Left lung (tissue), 10 donors: ENCODE data around the gene KCTD14. TPM values are rescaled to one million over a fixed set of nuclear protein-coding genes. Genes with fewer than 3 reads are reported as not detected.
"Not testable (repeated sequence)": the region's sequence is repeated elsewhere in the genome, so short reads cannot be mapped to it uniquely, and the experiment has no call there.

ENCODE experiments used
- ATAC-seq: fragments of 200-7000 bp; cut with Tn5 transposase; one replicate; pipeline ENCODE4 v1.9.1; 2020; ENCODE audit warnings: moderate library complexity
- DNase-seq, 4 donors: peaks; one replicate each; pipeline ENCODE4 v3.0.0-alpha.2; 2013 to 2020
- H3K27ac ChIP-seq, 2 donors: fragments of 200-600 bp; sonication (generic) in 1 of 2; one replicate each; pipeline versions ENCODE4 v1.5.0 to v1.8.0; 2020 to 2021
- H3K27me3 ChIP-seq, 2 donors: fragments of 200-600 bp; sonication (generic) in 1 of 2; one replicate each; pipeline versions ENCODE4 v1.5.0 to v1.8.0; 2020 to 2021
- H3K36me3 ChIP-seq, 2 donors: fragments of 200-600 bp; sonication (generic) in 1 of 2; one replicate each; pipeline versions ENCODE4 v1.5.0 to v1.8.0; 2020 to 2021
- H3K4me1 ChIP-seq, 2 donors: fragments of 200-600 bp; one replicate each; pipeline ENCODE4 v1.8.0; 2021
- H3K4me3 ChIP-seq, 2 donors: fragments of 200-600 bp; sonication (generic) in 1 of 2; one replicate each; pipeline versions ENCODE4 v1.5.0 to v1.8.0; 2020 to 2021; ENCODE audit warnings: mild to moderate bottlenecking in 1 of 2
- H3K9me3 ChIP-seq, 2 donors: fragments of 200-600 bp; sonication (generic) in 1 of 2; one replicate each; pipeline versions ENCODE4 v1.5.0 to v1.8.0; 2020 to 2021
- intact Hi-C, 2 donors: fragments of 100-400 bp; cut with DNase I; formaldehyde crosslinking; loops; one replicate each; pipeline versions ENCODE4 v1.11.2 to v1.14.2; 2022
- polyA plus RNA-seq, 6 donors: library from polyadenylated mRNA; unstranded; fragments of 120-200 nt; gene quantifications; one replicate each; pipeline ENCODE4 v1.2.1, GENCODE V29; 2013; ENCODE audit not compliant: insufficient read length in 6 of 6
- total RNA-seq, 2 donors: library from RNA; stranded (reverse); fragmentation: NEBNext Ultra II Directional; extraction: Animal tissue kit (Norgen Biotek cat#: 25700); gene quantifications; one replicate each; pipeline ENCODE4 v1.2.1, GENCODE V29; 2021
- TF ChIP-seq, protein P1 (sequence below), 2 donors: fragments of 200-600 bp; sonication (generic) in 1 of 2; IDR thresholded peaks; one replicate each; pipeline versions ENCODE4 v1.5.0 to v1.8.0; 2021; ENCODE audit warnings: antibody characterized with exemption in 2 of 2
- donor health status: DM: no; HTN: yes; CAD: no.
- donor health status: DM: no; HTN: no; CAD: no.

The KCTD14 gene
- total and polyA plus RNA-seq, 8 donors, result 6.5 to 19.2 (median 8.8) TPM

DNA sequence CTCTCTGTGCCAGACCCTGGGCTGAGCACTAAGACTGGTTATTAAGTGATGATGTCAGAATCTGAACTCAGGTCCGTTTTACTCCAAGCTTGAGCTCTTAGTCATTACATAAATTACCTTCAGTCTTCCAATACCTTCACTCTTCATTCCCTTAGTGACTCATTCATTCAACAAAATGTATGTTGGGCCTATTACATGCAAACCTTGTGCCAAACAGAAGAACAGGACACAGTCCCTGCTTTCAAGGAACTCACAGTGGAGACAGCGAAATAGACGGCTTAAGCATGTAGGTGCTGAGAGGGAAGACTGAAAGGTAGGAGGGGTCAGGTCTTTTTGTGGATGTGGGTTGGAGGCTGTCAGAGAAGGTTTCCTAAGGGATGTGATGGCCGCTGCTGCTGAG, 3.3 kb downstream of the KCTD14 start:
- H3K9me3 ChIP-seq, result no peaks in the 10 kb centered on the region
- no peak overlapping the region for H3K27ac ChIP-seq
- DNase-seq (no peak), ATAC-seq (no peak)
- no peak overlapping the region for H3K4me3 ChIP-seq
- peaks cover 0 to 14% of the 10 kb centered on the region in 2 donors for H3K36me3 ChIP-seq
- TF ChIP-seq, protein P1, sequence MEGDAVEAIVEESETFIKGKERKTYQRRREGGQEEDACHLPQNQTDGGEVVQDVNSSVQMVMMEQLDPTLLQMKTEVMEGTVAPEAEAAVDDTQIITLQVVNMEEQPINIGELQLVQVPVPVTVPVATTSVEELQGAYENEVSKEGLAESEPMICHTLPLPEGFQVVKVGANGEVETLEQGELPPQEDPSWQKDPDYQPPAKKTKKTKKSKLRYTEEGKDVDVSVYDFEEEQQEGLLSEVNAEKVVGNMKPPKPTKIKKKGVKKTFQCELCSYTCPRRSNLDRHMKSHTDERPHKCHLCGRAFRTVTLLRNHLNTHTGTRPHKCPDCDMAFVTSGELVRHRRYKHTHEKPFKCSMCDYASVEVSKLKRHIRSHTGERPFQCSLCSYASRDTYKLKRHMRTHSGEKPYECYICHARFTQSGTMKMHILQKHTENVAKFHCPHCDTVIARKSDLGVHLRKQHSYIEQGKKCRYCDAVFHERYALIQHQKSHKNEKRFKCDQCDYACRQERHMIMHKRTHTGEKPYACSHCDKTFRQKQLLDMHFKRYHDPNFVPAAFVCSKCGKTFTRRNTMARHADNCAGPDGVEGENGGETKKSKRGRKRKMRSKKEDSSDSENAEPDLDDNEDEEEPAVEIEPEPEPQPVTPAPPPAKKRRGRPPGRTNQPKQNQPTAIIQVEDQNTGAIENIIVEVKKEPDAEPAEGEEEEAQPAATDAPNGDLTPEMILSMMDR (IDR thresholded peaks at IDR 0.05), result no peak
- intact Hi-C loops, result no loop called here
- H3K27me3 ChIP-seq, result peaks cover 0 to 17% of the 10 kb centered on the region in 2 donors
- peaks cover 0 to 2% of the 10 kb centered on the region in 2 donors for H3K4me1 ChIP-seq

DNA sequence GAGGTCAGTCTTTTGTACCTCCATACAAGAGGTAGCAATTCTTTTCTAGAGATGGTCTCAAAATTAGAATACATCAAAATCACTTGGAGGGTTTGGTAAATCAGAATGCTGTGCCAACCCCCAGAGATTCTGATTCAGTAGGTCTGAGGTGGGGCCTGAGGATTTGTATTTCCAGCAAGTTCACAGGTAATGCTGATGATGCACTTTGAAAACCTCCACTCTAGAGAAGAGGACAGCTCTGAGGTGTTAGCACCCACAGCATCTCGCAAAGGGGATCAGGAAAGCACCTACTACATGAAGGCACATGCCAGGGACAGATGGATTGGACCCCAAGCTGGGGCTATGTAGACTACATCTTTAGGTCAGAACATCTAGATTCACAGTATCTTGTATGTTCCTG, 7.2 kb downstream of the KCTD14 start:
- Histone ChIP-seq H3K27me3 (no peaks in the 10 kb centered on the region), H3K9me3 (no peaks in the 10 kb centered on the region), H3K4me1 (no peaks in the 10 kb centered on the region), H3K36me3 (peaks cover 0 to 14% of the 10 kb centered on the region in 2 donors), H3K4me3 (no peak overlapping the region), H3K27ac (no peak overlapping the region)
- no peak for ATAC-seq
- no peak for DNase-seq
- intact Hi-C loops, result no loop called here
- TF ChIP-seq, protein P1 (IDR thresholded peaks at IDR 0.05), result no peak

DNA sequence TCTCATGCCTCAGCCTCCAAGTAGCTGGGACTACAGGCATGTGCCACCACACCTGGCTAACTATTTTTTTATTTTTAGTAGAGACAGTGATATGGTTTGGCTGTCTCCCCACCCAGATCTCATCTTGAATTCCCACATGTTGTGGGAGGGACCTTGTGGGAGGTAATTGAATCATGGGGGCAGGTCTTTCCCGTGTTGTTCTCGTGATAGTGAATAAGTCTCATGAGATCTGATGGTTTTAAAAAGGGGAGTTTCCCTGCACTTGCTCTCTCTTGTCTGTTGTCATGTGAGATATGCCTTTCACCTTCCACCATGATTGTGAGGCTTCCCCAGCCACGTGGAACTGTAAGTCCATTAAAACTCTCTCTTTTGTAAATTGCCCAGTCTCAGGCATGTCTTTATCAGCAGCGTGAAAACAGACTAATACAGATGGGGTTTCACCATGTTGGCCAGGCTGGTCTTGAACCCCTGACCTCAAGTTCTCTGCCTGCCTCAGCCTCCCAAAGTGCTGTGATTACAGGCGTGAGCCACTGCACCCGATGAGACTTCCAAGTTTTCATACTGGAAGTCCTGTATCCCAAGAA, 8.0 kb downstream of the KCTD14 start:
- peaks cover 0 to 14% of the 10 kb centered on the region in 2 donors for H3K36me3 ChIP-seq
- ATAC-seq, DNase-seq, H3K4me3 ChIP-seq, H3K4me1 ChIP-seq, H3K27me3 ChIP-seq, H3K9me3 ChIP-seq, intact Hi-C loops, H3K27ac ChIP-seq: not testable (repeated sequence)

DNA sequence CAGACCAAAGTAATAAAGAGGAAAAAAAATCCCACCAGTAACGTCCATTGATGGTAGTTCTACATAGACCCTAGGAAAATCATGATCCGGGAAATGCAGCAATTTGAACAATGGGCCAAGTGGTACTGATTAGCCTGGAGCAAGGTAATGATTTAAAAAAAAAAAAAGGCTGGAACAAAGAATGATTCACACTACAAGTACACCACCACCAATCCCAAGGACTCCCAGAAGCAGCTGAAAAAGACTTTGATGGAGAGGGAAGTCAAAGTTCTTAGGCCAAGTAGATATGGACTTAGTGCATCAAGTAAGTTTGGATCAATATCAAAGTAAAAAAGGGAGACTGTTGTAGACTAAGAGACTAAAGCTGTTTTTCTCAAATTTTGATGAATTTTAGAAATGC, 11.8 kb downstream of the KCTD14 start:
- no peaks in the 10 kb centered on the region for H3K9me3 ChIP-seq
- no peak overlapping the region for H3K27ac ChIP-seq
- ATAC-seq (no peak), DNase-seq (no peak)
- intact Hi-C loops, result no loop called here
- H3K27me3 ChIP-seq, result no peaks in the 10 kb centered on the region
- peaks cover 0 to 6% of the 10 kb centered on the region in 2 donors for H3K36me3 ChIP-seq
- TF ChIP-seq, protein P1 (IDR thresholded peaks at IDR 0.05), result no peak
- no peaks in the 10 kb centered on the region for H3K4me1 ChIP-seq
- H3K4me3 ChIP-seq, result no peak overlapping the region

DNA sequence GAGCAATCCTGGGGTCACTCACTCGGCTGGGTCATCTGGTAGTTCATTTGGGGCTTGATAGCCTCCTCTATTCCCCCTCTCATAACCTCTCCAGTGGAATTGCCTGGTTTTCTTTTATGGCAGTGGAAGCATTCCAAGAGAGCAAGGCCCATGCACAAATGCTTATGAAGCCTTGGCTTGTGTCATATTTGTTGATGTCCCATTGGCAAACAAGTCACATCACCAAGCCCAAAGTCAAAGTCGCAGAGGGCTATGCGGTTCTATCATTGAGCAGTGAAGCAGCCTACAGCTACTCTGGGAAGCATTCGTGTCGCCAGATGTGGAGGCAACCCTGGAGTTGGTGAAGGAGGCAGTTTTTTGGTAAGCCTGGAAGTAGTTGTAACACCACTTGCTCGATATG, 12.3 kb downstream of the KCTD14 start:
- Histone ChIP-seq H3K4me3 (no peak overlapping the region), H3K36me3 (peaks cover 0 to 4% of the 10 kb centered on the region in 2 donors), H3K27ac (no peak overlapping the region), H3K9me3 (no peaks in the 10 kb centered on the region), H3K27me3 (no peaks in the 10 kb centered on the region), H3K4me1 (no peaks in the 10 kb centered on the region)
- intact Hi-C loops, result no loop called here
- ATAC-seq (no peak), DNase-seq (no peak)
- TF ChIP-seq, protein P1 (IDR thresholded peaks at IDR 0.05), result no peak

DNA sequence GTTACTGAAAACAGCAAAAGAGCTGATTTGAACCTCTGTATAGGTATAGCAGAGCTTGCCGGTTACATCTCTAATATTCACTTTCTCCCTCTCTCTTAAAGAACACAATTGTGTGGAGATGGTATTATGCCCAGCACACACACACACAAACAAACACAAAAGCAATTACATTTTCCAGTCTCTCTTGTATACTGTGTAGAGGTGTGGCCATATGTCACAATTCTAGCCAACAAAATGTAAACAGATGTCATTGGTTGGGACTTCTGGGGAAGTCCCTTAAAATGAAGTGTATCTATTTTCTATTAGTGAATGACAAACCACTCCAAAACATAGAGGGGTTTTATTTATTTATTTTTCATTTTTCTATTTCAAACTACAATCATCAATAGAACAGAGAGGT, 12.8 kb downstream of the KCTD14 start:
- intact Hi-C loops, result no loop called here
- no peak overlapping the region for H3K4me3 ChIP-seq
- TF ChIP-seq, protein P1 (IDR thresholded peaks at IDR 0.05), result no peak
- H3K27me3 ChIP-seq, result no peaks in the 10 kb centered on the region
- no peaks in the 10 kb centered on the region for H3K9me3 ChIP-seq
- H3K27ac ChIP-seq, result no peak overlapping the region
- H3K4me1 ChIP-seq, result no peaks in the 10 kb centered on the region
- DNase-seq (no peak), ATAC-seq (no peak)
- no peaks in the 10 kb centered on the region for H3K36me3 ChIP-seq
